Measurements from ENCODE around the gene RAB3D. TPM values are rescaled to one million over a fixed set of nuclear protein-coding genes. Genes with fewer than 3 reads are reported as not detected.

The RAB3D gene, protein sequence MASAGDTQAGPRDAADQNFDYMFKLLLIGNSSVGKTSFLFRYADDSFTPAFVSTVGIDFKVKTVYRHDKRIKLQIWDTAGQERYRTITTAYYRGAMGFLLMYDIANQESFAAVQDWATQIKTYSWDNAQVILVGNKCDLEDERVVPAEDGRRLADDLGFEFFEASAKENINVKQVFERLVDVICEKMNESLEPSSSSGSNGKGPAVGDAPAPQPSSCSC
- total RNA-seq (2022; extraction: Qiagen RNA extraction) = 3.1 to 4.6 TPM (median 3.9 TPM) in 5 replicates

DNA sequence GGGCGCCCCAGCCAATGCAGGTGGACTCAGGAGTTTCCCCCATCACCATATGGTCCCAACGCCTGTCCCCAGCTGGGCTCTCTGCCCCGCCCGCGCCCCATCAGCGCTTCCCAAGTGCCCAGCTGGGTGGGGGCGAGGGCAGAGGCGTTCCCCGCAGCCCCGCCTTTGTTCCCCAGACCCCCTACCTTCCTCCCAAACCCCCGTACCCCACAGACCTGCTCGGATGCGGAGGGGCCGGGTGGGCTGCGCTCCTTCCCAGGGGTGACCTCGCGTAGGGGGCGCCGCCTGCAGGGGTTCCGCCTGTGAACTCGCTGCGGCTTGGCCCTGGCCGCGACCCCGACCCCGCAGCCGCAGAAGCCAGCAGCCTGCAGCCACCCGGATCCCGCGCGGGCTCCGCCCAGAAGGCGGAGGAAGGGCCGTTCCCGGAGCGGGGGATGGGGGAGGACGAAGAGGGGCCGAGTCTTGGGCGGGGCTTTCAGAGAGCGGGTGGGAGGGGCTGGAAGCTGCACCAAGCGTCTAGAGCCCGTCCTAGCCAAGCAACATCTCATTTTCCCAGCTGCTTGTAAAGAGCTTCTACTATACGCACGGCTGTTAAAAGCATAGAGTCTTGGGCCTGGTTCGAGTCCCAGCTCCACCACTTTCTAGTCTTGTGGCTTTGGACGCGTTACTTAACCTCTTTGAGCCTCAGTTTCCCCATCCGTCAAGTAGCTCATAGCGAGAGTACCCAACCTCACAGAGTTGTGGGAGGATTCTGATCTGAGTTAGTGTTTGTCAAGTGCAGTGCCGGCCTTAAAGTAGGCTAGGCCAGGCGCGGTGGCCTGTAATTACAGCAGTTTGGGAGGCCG is at the start of gene RAB3D:
Gene RAB3D, minus strand, starts transcription at position 404 of the 845 bp plus-strand sequence. CDS start 2,258 bp downstream, outside the sequence.

DNA sequence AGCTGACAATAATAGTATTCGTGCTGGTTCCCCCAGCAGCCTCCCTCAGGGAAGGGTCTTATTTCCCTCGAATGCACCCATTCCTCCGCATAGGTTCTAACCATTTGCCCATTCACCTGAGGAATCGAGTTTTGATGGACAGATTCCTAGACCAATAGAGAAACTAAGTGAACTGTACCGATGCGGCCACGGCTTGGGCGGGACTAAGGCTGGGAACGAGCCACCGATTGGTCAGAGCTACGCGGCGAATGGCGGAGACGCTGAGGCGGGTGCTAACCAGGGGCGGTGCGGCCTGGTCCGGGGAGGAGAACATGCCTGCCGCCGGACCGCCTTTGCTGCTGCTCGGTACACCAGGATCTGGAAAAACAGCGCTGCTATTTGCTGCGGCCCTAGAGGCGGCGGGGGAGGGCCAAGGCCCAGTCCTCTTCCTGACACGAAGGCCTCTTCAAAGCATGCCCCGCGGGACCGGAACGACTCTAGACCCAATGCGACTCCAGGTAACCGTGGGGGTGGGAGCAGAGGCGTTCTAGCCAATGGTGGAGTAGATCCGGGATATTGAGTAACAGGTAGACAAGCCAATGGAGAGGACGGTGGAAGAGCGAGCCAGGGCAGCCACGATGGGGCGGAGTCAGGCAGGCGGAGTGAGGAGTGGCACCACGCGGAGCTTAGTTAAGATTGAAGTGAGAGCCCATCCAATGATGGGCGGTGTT is 35.1 kb upstream of the RAB3D start, which contains the start of gene SWSAP1:
Gene SWSAP1, plus strand, starts transcription at position 234 of the 710 bp plus-strand sequence. Its CDS starts 15 bp downstream, at position 249.

DNA sequence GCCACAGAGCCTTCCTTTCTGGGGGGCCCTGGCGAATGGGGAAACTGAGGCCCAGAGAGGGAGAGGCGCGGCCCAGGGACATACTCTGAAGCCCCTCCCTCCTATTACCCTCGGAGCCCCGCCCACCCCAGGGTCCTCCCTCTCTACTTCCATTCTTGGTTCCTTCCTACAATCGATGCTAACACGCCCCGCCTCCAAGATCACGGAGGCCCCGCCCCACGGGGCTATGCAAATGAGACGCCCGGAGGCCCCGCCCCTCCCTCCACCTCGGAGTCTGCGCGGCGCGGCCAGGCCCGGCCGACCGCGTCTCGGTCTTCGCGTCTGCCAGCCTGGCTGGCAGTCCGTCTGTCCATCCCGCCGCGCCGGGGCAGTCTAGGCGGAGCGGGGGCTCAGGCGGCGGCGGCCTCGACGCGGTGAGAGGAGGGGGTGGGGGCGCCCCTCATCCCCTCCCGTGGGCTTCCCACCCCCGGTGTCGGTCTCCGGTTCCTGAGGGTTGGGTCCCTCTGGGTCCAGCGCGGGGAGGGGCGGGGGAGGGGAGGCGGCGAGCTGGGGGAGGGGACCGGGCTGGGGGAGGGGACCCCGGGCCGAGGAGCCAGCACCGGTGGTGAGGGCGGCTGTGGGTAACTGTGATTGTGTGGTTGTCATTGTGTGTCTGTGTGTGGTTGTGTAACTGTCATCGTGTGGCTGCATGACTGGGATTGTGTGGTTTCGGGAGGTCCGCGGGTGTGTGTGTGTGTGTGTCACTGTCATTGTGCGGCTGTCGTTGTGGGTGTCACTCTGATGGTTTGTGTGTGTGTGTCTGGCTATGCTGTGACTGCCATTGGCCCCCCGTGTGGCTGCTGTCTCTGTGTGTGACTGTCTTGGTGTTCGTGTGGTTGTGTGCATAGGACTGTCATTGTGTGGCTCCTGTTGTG is 16.0 kb upstream of the RAB3D start, which contains the start of gene PLPPR2:
Gene PLPPR2, plus strand, starts transcription at position 273 of the 914 bp plus-strand sequence. CDS start 2,242 bp downstream, outside the sequence.

DNA sequence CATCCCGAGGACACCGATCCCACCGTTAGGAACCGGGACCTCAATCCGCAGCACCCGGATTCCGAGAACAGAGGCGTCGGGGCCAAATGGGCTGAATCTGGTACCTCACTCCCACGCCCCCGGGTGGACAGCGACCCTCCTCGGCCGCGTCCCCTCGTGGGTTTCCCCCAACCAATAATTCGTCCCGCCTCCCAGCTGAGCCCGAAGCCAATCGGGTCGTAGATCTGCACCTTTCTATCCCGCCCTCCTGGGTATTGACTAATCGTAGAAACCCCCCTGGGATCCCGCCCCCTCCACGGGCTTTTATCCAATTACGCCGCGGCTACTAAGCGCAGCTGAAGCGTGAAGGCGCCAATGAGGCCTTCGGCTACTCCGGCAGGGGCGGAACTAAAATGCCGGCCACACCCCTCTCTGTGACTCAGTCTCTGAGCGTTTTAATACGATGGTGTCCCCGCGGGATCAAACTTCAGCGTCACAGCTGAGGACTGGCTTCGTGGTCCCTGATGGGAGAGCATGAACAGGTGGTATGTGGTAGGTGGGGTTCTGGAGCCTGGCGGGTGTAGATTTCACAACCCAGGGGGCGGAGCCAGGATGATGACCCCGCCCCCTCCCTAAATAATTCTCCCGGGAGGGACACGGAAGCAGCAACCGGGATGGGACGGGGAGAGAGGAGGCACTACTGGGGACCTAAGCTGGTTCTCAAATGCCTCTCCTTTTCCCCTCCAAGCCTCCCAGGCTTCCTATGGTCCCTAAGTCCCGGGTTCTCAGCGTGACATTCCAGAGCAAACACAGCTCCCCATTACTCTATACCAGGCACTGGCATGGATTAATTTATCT is 6.9 kb upstream of the RAB3D start, which contains the start of the genes CCDC159 and TMEM205:
Gene CCDC159, plus strand, starts transcription at position 416 of the 837 bp plus-strand sequence. Its CDS starts 88 bp downstream, at position 504.
Gene TMEM205, minus strand, starts transcription at position 165 of the 837 bp plus-strand sequence. CDS start 649 bp downstream, outside the sequence.

DNA sequence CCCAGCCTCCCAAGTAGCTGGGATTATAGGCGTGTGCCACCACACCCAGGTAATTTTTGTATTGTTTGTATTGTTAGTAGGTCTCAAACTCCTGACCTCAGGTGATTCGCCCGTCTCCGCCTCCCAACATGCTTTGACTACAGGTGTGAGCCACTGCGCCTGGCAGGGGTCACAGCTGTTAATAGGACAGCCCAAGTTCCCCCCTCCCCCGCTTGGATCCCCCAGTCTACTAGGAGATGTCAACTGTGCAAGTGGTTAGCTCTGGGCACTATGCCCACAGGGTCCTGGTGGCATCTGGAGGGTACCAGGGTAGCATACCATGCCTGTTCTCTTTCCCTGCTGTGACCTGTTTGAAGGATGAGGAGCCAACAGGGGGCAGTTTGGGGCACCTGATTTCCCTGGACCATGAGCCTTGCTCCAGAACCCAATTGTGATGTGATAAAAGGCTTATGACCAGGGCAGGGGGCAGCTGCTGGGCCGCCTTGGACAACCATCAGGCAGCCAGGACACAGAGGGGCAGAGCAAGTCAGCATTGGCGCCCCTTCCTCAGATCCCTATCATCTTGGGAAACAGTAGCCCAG is 43.7 kb downstream of the RAB3D start, which contains the start of gene TSPAN16:
Gene TSPAN16, plus strand, starts transcription at position 496 of the 581 bp plus-strand sequence. CDS start 138 bp downstream, outside the sequence.

Other genes starting within 250 kb of the RAB3D start
- gene SPC24, start 183.9 kb downstream of the RAB3D start, total RNA-seq (2022; extraction: Qiagen RNA extraction) = 15.3 to 21.9 TPM (median 20.9 TPM) in 5 replicates
- 39.9 to 52.5 TPM (median 48.0 TPM) in 5 replicates for gene KANK2, start 142.1 kb downstream of the RAB3D start, total RNA-seq (2022; extraction: Qiagen RNA extraction)
- not detected in 5 replicates for gene ANGPTL8, start 100.0 kb downstream of the RAB3D start, total RNA-seq (2022; extraction: Qiagen RNA extraction)
- 6.4 to 10.3 TPM (median 9.5 TPM) in 5 replicates for gene DOCK6, start 77.1 kb downstream of the RAB3D start, total RNA-seq (2022; extraction: Qiagen RNA extraction)
- gene TSPAN16, start 43.5 kb downstream of the RAB3D start, total RNA-seq (2022; extraction: Qiagen RNA extraction) = not detected in 5 replicates
- 96.5 to 132 TPM (median 113 TPM) in 5 replicates for gene TMEM205, start 6.6 kb upstream of the RAB3D start, total RNA-seq (2022; extraction: Qiagen RNA extraction)
- gene CCDC159, start 6.9 kb upstream of the RAB3D start, total RNA-seq (2022; extraction: Qiagen RNA extraction) = 3.5 to 5.8 TPM (median 4.8 TPM) in 5 replicates
- 8.3 to 9.7 TPM (median 9.3 TPM) in 5 replicates for gene PLPPR2, start 15.8 kb upstream of the RAB3D start, total RNA-seq (2022; extraction: Qiagen RNA extraction)
- 1.3 to 2.1 TPM (median 1.8 TPM) in 5 replicates for gene SWSAP1, start 35.0 kb upstream of the RAB3D start, total RNA-seq (2022; extraction: Qiagen RNA extraction)
- 3.5 to 5.1 TPM (median 4.3 TPM) in 5 replicates for gene EPOR, start 44.7 kb upstream of the RAB3D start, total RNA-seq (2022; extraction: Qiagen RNA extraction)
- 1.1 to 2.1 TPM (median 1.4 TPM) in 5 replicates for gene RGL3, start 79.7 kb upstream of the RAB3D start, total RNA-seq (2022; extraction: Qiagen RNA extraction)
- 0.92 to 1.4 TPM (median 1.3 TPM) in 5 replicates for gene ODAD3, start 95.5 kb upstream of the RAB3D start, total RNA-seq (2022; extraction: Qiagen RNA extraction)
- 252 to 265 TPM (median 258 TPM) in 5 replicates for gene PRKCSH, start 96.0 kb upstream of the RAB3D start, total RNA-seq (2022; extraction: Qiagen RNA extraction)
- gene ELAVL3, start 141.4 kb upstream of the RAB3D start, total RNA-seq (2022; extraction: Qiagen RNA extraction) = 0.07 to 0.24 TPM (median 0.15 TPM) in 5 replicates
- gene ZNF653, start 166.2 kb upstream of the RAB3D start, total RNA-seq (2022; extraction: Qiagen RNA extraction) = 3.7 to 4.8 TPM (median 4.5 TPM) in 5 replicates
- 26.1 to 33.0 TPM (median 29.6 TPM) in 5 replicates for gene ECSIT, start 189.5 kb upstream of the RAB3D start, total RNA-seq (2022; extraction: Qiagen RNA extraction)
- 0.24 to 0.44 TPM (median 0.37 TPM) in 5 replicates for gene CNN1, start 199.2 kb upstream of the RAB3D start, total RNA-seq (2022; extraction: Qiagen RNA extraction)
- 84.8 to 114 TPM (median 99.8 TPM) in 5 replicates for gene ELOF1, start 219.6 kb upstream of the RAB3D start, total RNA-seq (2022; extraction: Qiagen RNA extraction)
- gene ACP5, start 238.0 kb upstream of the RAB3D start, total RNA-seq (2022; extraction: Qiagen RNA extraction) = 0.14 to 0.39 TPM (median 0.22 TPM) in 5 replicates

Data from A549 treated with AZD2906 at 1 μM for 4 hours (cell line).